GM18508 (cell line): ENCODE measurements around the gene AURKAIP1.
A peak's percentile ranks its signal among the peaks of the same experiment; 100 is the strongest.
"Not testable (repeated sequence)": the region's sequence is repeated elsewhere in the genome, so short reads cannot be mapped to it uniquely, and the experiment has no call there.

ENCODE experiments used
- ATAC-seq: cut with Tn5 transposase; IDR thresholded peaks from one replicate; pipeline ENCODE4 v1.9.1; 2021; ENCODE audit warnings: moderate number of reproducible peaks; ENCODE audit not compliant: insufficient read depth, unreplicated experiment

The AURKAIP1 gene

DNA sequence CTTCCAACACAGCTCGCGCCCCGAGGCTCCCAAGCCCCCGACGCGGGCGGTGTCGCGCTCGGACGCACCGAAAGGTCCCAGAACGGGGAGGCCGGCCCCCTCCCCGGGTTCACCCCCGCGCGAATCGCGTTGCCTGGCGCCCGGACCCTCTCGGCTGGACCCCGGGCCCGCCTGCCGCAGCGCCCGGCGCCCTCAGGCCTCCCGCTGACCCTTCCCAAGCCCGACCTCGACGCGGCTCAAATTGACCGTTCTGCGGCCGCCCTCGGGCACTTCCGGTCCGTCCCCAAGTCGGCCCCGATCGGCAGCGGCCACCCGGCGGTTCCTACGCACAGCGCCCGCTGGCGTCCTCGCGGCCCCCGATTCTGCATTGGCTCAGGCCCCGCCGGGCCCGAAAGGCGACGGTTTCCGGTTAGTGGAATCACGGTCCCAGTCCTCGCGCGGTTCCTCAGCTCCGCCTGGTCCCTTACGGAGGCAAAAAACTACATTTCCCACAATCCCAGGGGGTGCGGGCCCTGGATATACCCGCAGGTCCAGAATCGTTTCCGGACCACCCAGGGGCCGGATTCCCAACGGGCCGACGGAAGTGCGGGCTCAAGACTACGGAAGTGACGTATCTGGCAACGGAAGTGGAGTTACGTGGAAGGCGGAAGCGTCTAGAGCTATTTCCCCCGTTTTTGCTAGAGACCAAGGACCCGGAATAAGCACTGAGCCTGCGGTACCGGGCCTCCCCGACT lies at the start of gene AURKAIP1:
AURKAIP1 (minus strand) TSS at position 279 of the 734 bp plus-strand sequence. CDS start 451 bp downstream, outside the sequence.
- peak; percentile 68 for ATAC-seq

DNA sequence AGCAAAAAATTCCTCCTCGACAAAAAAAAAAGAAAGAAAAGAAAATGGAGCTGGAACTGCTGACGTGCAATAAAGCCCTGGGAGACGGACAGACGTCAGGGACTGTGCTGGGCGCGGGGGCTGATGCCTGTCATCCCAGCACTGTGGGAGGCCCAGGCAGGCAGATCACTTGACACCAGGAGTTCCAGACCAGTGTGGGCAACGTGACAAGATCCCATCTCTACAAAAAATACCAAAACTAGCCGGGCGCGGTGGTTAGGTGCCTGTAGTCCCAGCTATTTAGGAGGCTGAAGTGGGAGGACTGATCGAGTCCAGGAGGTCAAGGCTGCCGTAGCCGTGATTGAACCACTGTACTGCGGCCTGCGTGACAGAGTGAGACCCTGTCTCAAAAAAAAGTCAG lies 49.7 kb upstream of the AURKAIP1 start:
- ATAC-seq = no peak

DNA sequence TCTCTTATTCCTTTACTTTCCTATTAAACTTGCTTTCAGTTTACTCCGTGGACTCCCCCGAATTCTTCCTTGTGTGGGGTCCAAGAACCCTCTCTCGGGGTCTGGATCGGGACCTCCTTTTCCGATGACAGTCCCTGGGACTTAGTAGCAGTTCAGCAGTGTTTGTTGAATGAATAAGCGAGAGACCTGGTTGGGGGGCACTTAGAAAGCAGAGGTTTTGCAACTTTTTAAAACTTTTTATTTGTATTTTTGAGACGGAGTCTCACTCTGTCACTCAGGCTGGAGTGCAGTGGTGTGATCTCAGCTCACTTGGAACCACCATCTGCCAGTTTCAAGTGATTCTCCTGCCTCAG lies 48.2 kb upstream of the AURKAIP1 start:
- no peak for ATAC-seq

DNA sequence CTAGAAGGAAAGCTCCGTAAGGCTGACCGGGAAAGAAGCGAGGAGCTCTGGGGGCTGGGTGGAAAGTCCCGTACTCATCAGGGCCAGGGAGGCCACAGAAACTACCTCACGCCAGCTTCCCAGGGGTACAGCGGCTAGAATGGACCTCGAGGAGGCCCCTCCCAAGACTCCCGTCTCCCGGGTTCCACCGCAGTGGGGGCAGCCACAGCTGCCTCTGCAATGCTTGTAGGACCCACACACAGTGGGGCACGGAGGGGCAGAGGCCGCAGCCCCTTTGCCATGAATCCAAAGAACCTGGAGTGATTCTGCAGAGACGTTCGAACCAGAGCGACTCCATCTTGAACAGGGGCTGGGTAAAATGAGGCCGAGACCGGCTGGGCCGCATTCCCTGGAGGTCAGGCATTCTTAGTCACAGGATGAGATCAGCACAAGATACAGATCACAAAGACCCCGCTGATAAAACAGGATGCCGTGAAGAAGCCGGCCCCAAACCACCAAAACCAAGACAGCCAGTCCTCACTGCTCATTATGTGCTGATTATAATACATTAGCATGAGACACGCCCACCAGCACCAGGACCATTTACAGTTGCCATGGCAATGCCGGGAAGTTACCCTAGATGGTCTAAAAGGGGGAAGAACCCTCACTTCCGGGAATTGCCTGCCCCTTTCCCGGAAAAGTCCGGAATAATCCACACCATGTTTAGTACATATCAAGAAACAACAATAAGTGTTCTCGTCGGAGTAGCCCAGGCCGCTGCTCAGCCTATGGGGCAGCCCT lies 47.6 kb upstream of the AURKAIP1 start:
- no peak for ATAC-seq

DNA sequence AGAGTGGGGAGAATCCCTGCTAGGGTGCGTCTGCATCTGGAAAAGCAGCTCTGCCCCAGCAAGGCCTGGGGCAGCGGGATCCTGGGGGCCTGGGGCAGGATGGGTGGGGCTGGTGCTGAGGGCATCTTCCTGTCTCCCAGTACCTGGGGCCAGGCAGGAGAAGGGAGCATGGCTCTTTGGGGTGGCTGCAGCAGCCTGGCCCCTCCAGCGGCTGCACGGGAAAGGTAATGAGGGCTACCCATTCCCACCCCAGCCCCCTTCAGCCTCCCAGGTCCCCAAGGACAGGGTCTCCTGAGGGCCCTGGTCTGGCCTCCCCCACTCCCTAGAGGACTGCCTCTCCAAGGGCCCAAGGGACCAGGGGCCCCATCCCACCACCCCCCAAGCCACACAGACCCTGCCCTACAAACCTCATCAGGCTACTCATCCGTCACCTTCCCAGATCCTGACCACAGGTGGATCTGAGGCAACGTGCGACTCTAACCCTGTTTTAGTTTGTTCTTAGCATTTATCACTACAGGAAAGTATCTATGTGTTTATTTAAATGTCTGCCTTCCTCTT lies 47.0 kb upstream of the AURKAIP1 start:
- no peak for ATAC-seq

DNA sequence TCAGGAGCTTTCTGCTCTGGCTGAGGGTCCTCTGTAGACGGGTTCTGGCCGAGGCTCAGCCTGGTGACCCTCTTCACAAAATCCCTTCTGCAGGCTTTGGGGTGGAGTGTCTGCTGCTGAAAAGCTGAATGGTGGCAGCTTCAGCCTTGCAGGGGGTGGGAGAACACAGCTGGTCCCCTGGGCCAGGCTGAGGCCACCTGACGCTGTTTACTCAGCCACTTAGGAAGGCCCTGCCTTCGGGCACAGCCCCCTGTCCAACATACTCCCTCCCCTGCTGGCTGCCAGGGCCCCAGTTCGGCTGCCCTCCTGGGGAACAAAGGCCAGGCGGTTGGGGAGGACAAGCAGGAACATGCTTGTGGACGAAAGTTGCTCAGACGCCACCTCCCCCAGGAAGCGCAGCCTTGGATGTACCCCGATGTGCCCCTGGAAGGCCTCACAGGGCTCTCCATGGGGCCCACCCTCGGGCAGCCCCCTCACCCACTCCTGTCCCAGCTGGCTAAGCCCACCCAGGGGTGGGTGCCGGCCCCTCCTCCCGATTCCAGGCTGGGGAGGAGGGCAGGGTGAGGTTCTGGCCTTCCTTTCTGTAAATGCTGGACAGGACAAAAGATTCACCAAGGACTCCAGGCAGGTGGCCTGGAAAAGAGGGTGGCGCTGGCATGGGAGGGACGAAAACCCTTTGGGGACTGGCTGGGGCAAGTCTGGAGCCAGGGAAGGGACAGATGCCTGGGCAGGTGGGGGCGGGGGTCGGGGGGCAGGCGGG lies 46.3 kb upstream of the AURKAIP1 start, which contains the start of gene ANKRD65:
ANKRD65 (minus strand) TSS at position 130 of the 760 bp plus-strand sequence. CDS start 271 bp downstream, outside the sequence.
- ATAC-seq = no peak

DNA sequence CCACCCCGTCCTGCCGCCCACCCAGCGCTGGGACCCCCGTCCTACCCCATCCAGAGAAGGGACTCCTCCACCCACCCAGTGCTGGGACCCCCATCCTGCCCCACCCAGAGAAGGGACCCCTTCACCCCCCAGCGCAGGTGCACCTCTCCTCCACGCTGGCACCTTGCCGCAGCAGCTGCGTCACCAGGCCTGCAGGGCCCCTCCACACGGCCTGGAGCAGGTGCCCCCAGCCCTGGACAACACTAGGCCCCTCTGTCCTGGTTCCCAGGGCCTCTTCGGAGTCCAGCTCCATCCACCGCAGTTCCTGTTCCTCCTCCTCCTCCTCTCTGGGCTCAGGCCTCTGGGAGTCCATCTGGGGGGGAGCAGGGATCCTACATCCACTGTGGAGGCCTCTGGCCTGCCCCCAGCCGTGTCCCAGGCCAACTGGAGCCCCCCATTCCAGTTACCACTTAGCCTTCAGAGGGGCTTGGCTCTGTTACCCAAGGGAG lies 45.7 kb upstream of the AURKAIP1 start:
- ATAC-seq = no peak

DNA sequence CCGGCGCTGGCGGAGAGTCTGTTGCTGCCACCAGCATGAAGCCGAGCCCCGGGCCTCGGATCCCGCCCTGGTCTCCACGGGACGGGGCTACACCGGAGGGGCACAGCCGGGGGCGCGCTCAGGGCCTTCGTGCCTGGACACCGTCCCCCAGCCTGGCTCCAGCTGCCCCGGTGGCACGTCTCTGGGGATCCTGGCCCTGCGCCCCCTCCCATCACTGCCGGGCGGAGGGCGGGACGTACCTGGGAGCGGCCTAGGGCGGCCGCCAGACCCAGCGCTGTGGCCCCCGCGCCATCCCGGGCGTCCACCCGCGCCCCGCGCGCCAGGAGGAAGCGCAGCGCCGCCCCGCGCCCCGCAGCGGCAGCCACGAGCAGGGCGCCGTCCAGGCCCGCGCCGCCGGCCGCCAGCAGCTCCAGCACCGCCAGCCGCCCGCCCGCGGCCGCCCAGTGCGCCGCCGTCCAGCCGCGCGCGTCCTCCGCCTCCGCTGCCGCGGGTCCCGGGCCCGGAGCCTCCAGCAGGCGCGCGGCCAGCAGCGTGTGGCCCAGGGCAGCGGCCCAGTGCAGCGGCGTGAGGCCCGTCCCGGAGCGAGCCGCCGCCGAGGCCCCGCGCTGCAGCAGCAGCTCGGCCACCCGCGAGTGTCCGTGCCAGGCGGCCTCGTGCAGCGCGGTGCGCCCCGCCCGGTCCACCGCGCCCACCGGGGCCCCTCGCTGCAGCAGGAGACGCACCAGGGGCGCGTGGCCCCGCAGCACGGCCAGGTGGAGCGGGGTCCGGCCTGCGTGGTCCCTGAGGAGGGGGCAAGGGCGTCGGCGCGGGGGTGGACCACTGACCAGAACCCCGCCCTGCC lies 45.0 kb upstream of the AURKAIP1 start:
- no peak for ATAC-seq

DNA sequence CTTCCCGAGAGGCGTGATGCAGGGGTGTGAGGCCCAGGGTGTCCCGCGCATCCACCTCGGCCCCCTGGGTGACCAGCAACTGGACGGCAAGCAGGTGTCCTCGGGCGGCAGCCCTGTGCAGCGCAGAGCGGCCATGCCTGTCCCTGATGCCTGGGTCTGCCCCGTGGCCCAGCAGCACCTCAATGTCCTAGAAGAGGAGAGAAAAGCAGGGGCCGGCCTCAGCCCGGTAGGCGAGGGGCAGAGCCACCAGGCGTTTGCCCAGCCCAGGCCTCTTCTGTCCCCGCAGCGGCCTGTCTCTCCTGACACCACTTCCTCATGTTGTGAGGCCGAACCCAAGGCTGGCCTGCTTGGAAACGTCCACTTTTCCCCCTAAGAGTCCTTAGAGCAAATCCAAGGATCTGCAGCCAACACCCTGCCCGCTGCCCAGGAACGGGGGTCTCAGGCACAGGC lies 44.4 kb upstream of the AURKAIP1 start:
- ATAC-seq = no peak

DNA sequence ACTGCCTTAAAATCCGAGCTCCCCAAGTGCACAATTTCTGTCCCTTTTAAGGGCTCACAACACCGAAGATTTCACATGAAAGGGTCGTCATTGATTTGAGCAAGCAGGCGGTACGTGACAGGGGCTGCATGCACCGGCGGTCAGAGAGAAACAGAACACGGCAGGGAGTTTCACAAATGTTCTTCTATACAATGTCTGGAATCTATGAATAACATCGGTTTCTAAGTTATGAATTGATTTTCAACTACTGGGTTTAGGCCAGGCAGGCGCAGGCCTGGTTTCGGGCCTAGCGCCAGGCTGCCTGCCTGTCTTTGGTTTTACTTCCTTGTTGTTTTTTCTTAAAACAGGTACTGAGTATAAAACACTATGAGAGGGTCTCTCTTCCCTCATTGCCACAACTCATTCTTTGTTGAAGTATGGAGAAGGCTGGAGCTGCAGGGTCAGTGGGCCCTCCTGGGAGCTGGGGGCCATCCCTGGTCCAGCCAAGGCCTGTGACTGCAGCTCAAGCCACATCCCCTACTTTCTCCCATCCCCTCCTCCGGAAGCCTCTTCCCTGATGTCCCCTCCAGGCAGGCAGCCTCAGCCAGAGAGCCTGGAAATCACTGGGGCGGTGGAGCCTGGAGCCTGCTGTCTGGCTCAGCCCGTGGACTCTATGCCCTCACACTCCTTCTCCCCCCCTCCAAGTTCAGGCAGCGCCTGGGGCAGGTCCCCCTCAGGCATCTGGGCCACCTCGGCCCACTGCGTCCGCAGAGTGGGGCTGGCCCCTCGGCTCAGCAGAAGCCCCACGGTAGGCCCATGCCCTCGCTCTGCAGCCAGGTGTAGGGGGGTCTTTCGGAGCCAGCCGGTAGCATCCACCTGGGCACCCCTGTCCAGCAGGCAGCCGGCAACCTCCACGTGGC lies 43.7 kb upstream of the AURKAIP1 start:
- ATAC-seq = no peak

DNA sequence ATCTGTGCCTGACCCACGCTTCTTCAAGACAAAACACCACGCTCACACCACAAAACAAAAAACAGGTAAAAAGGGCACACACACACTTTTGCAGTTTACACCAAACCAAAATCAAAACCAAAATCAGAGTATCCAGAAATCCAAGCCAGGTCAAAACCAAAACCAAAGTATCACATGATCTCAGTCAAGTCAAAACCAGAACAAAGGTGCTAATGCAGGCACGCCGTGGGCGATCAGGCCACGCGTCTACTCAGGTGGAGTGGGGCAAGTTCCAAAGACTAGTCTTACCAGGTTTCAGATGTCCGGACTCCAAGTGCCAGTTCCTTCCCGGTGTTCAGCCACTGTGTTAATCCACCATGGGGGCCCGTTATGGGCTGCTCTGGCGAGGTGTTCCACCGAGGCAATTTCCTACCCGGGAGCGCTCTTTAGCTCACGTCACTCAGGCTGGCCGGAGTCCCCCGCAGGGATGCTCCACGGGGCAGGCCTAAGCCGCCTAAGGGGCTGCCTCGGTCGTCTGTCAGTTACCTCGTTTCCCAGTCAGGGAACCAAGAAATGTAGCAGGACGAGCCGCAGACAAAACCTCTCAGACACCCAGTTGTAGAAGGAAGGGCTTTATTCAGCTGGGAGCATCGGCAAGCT lies 42.9 kb upstream of the AURKAIP1 start:
- ATAC-seq = not testable (repeated sequence)

DNA sequence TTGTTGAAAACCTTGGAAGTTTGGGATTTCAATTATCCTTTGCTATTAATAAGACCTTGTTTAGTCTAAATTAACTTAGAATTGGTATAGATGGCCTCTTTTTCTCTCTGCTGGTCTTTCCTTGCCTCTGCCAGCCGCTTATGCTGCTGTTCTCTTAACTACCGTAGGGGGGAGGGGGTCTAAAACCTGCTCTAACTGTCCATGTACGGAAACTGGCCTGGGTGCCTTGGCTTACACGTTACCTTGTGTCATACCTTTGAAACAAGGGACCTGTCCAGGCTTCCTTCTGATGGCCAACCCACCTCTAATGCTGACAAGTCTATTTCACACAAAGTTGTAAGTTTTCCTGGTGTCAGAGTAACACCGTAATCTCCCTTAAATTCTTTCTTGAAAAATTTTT lies 42.4 kb upstream of the AURKAIP1 start:
- not testable (repeated sequence) for ATAC-seq

DNA sequence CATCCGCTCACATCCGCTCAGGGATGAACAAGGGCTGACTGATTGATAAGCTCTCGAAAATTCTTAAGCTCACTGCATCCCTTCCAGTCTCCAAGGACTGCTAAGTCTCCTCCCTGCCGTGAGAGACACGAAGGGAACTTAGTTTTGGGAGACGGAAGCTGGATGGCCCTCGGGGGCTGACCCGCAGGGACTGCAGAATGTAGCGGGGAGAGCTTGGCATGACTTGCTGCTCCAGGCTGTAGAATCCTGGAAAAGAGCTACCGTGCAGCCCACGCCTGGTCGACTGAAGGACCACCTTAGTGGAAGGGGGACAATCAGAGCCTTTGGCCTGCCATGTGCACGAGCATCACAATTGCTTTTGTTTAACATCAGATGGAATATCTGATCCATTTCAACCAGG lies 40.7 kb upstream of the AURKAIP1 start:
- no peak for ATAC-seq

DNA sequence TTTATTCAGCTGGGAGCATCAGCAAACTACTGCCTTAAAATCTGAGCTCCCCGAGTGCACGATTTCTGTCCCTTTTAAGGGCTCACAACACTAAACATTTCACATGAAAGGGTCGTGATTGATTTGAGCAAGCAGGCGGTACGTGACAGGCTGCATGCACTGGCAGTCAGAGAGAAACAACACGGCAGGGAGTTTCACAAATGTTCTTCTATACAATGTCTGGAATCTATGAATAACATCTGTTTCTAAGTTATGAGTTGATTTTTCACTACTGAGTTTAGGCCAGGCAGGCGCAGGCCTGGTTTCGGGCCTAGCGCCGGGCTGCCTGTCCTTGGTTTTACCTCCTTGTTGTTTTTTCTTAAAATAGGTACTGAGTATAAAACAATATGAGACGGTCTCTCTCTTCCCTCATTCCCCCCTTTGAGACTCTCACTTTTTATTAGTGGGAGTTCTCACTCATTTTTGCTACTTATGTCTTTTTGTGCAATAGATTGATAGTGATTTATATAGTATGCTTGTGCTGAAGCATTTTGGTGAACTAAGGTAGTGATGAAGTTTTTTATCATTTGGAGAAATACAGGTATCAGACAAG lies 37.4 kb upstream of the AURKAIP1 start:
- not testable (repeated sequence) for ATAC-seq

DNA sequence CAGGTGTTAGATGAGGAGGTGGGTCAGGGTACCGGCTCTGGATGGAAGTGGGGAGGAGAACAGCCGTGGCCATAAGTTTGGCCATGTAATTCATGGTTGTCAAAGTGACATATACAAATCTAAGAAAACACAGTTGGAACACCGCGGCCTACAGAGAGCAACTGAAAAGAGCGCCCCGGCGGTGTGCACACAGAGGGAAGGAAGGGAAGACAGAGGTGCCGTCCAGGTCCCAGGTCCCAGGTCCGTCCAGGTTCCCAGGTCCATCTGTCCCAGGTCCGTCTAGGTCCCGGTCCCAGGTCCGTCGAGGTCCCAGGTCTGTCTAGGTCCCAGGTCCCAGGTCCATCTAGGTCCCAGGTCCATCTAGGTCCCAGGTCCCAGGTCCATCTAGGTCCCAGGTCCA lies 36.6 kb upstream of the AURKAIP1 start:
- no peak for ATAC-seq

DNA sequence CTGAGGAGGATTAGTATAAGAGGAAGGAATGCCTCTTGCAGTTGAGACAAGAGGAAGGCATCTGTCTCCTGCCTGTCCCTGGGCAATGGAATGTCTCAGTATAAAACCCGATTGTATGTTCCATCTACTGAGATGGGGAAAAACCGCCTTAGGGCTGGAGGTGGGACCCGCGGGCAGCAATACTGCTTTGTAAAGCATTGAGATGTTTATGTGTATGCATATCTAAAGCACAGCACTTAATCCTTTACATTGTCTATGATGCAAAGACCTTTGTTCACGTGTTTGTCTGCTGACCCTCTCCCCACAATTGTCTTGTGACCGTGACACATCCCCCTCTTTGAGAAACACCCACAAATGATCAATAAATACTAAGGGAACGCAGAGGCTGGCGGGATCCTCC lies 35.2 kb upstream of the AURKAIP1 start:
- ATAC-seq = not testable (repeated sequence)

DNA sequence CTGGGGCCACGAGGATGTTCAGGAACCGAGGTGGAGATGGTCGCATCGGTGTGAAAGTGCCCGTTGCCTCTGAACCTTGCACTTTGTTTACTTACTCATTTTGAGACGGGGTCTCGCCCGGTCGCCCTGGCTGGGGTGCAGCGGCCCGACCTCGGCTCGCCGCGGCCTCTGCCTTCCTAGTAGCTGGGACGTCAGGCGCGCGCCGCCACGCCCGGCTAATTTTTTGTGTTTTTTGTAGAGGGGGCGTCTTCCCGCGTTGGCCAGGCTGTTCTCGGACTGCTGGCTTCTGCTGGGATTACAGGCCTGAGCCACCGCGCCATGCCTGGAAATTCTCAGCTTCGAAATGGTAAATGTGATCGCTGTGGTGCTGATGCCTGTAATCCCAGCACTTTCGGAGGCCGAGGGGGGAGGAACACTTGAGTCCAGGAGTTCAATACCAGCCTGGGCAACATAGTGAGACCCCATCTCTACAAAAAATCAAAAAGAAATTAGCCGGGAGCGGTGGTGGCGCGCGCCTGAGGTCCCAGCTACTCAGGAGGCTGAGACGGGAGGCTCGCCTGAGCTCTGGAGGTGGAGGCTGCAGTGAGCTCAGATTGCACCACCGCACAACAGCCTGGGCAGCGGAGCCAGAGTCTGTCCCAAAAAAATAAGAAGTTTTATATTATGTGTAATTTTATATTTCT lies 32.8 kb upstream of the AURKAIP1 start:
- ATAC-seq = no peak
